Natural killer cell treated with Interleukin-12 subunit alpha and Interleukin-12 subunit beta and Interleukin-15 and Interleukin-18, amount 100 ng/mL, for 72 hours (primary cell): ENCODE results near the gene GLRA1. TPM values are rescaled to one million over a fixed set of nuclear protein-coding genes. Genes with fewer than 3 reads are reported as not detected.

Source experiments
- ATAC-seq, 2 donors: fragments of 150-1000 bp; cut with Tn5 transposase in 1 of 2; sonication (Bioruptor Pico), chemical (Tn5 transposase) in 1 of 2; 2 replicates each; pipeline ENCODE4 v1.10.0; 2021
- DNase-seq: peaks from one replicate; pipeline ENCODE4 v3.0.0; 2022; ENCODE audit warnings: low spot score
- H3K27ac Mint-ChIP-seq, 2 donors: 1 replicate in 1 of 2; 2 replicates in 1 of 2; pipeline ENCODE4 v1.8.0; 2022; ENCODE audit warnings: mixed read lengths in 2 of 2, mild to moderate bottlenecking in 1 of 2, moderate library complexity in 1 of 2
- H3K27me3 Mint-ChIP-seq, 2 donors: 1 replicate in 1 of 2; 2 replicates in 1 of 2; pipeline ENCODE4 v1.8.0; 2022; ENCODE audit warnings: mixed read lengths in 2 of 2
- H3K36me3 Mint-ChIP-seq: one replicate; pipeline ENCODE4 v1.8.0; 2022; ENCODE audit warnings: mixed read lengths
- H3K4me1 Mint-ChIP-seq, 2 donors: 1 replicate in 1 of 2; 2 replicates in 1 of 2; pipeline ENCODE4 v1.8.0; 2022; ENCODE audit warnings: low read depth in 2 of 2, mixed read lengths in 2 of 2, mild to moderate bottlenecking in 1 of 2
- H3K4me3 Mint-ChIP-seq: one replicate; pipeline ENCODE4 v1.8.0; 2022; ENCODE audit warnings: mixed read lengths
- H3K9me3 Mint-ChIP-seq: 2 replicates; pipeline ENCODE4 v1.8.0; 2022; ENCODE audit warnings: mixed read lengths
- total RNA-seq, 2 donors: library from RNA; stranded (reverse); gene quantifications; one replicate each; pipeline ENCODE4 v1.2.3, GENCODE V29; 2022

Gene GLRA1
- not detected for total RNA-seq

GRCh38 chr5:151924564-151925301, at the start of gene GLRA1:
Gene GLRA1 (minus strand): TSS chr5:151924851. CDS start chr5:151924549, 302 bp downstream.
- no peaks in the 10 kb centered on the region for H3K4me1 Mint-ChIP-seq
- H3K36me3 Mint-ChIP-seq: no peaks in the 10 kb centered on the region
- H3K27me3 Mint-ChIP-seq: peaks cover 18 to 40% of the 10 kb centered on the region in 2 donors
- no peak within 1 kb of the TSS for H3K4me3 Mint-ChIP-seq
- DNase-seq (no peak), ATAC-seq (no peak)
- no peak within 1 kb of the TSS for H3K27ac Mint-ChIP-seq
- peaks cover 6% of the 10 kb centered on the region for H3K9me3 Mint-ChIP-seq

GRCh38 chr5:151970885-151971284, 46.2 kb upstream of the GLRA1 start:
- ATAC-seq (no peak), DNase-seq (no peak)
- Mint-ChIP-seq H3K9me3 (no peaks in the 10 kb centered on the region), H3K27me3 (peaks cover 0 to 4% of the 10 kb centered on the region in 2 donors), H3K36me3 (no peaks in the 10 kb centered on the region), H3K27ac (no peak overlapping the region), H3K4me1 (no peaks in the 10 kb centered on the region), H3K4me3 (no peak overlapping the region)

DNA sequence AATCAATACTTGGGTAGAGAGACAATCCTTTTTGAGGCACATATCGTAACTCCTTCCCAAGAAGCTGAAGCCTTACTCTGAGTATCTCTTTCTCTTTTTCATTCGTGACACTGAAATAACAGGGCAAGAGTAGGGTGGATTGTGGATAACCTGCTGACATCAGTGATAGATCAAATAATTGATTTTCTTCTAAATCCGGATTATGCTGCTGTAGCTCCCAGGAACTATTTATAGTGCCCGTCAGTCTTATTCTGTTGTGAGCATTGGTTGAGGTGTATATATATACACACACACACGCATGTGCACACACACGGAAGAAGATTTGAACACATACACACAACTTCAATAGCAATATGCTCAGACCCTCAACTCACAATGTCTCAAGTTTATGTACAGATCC, 43.2 kb upstream of the GLRA1 start:
- no peaks in the 10 kb centered on the region for H3K36me3 Mint-ChIP-seq
- peaks cover 0 to 6% of the 10 kb centered on the region in 2 donors for H3K27me3 Mint-ChIP-seq
- H3K4me1 Mint-ChIP-seq: no peaks in the 10 kb centered on the region
- H3K4me3 Mint-ChIP-seq: no peak overlapping the region
- H3K27ac Mint-ChIP-seq: no peak overlapping the region
- no peaks in the 10 kb centered on the region for H3K9me3 Mint-ChIP-seq
- ATAC-seq (no peak), DNase-seq (no peak)

GRCh38 chr5:151966046-151966445, 41.4 kb upstream of the GLRA1 start:
- Mint-ChIP-seq H3K9me3 (no peaks in the 10 kb centered on the region), H3K27me3 (peaks cover 0 to 6% of the 10 kb centered on the region in 2 donors), H3K4me1 (no peaks in the 10 kb centered on the region), H3K27ac (no peak overlapping the region), H3K4me3 (no peak overlapping the region), H3K36me3 (no peaks in the 10 kb centered on the region)
- no peak for DNase-seq
- no peak for ATAC-seq

DNA sequence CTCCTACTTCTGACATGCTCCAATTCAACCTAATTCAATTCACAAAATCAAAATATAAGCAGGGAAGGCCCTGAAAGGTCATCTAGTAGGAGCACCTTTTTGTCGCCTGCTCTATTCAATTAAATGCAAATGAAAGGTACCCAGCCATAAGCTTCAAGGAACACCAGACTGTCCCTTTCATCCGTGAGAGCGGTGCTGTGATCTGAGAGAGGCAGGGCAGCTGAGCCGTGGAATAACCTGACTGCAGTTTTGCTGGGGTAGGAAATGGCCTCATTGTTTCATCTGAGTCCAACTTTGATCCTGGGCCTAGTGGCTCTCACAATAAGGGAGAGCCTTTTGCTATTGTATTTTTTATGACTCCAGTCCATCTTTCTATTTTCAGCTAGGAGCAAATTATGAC, 39.8 kb upstream of the GLRA1 start:
- Mint-ChIP-seq H3K27me3 (peaks cover 0 to 3% of the 10 kb centered on the region in 2 donors), H3K4me3 (no peak overlapping the region), H3K27ac (no peak overlapping the region), H3K4me1 (no peaks in the 10 kb centered on the region), H3K36me3 (no peaks in the 10 kb centered on the region), H3K9me3 (no peaks in the 10 kb centered on the region)
- DNase-seq (no peak), ATAC-seq (no peak)

- no peak for ATAC-seq
- Mint-ChIP-seq H3K27ac (no peak overlapping the region), H3K4me3 (no peak overlapping the region), H3K36me3 (no peaks in the 10 kb centered on the region), H3K4me1 (no peaks in the 10 kb centered on the region), H3K27me3 (peaks cover 0 to 5% of the 10 kb centered on the region in 2 donors), H3K9me3 (no peaks in the 10 kb centered on the region)
- DNase-seq: no peak
These were observed 36.9 kb upstream of the GLRA1 start for GRCh38 chr5:151961557-151961956.

GRCh38 chr5:151958111-151958510, 33.5 kb upstream of the GLRA1 start:
- no peak for DNase-seq
- no peaks in the 10 kb centered on the region for H3K4me1 Mint-ChIP-seq
- H3K27me3 Mint-ChIP-seq: peaks cover 0 to 4% of the 10 kb centered on the region in 2 donors
- no peak for ATAC-seq
- no peaks in the 10 kb centered on the region for H3K9me3 Mint-ChIP-seq
- no peak overlapping the region for H3K4me3 Mint-ChIP-seq
- H3K36me3 Mint-ChIP-seq: no peaks in the 10 kb centered on the region
- H3K27ac Mint-ChIP-seq: no peak overlapping the region

- ATAC-seq: no peak
- Mint-ChIP-seq H3K4me3 (no peak overlapping the region), H3K36me3 (no peaks in the 10 kb centered on the region), H3K9me3 (no peaks in the 10 kb centered on the region), H3K4me1 (no peaks in the 10 kb centered on the region), H3K27me3 (peaks cover 0 to 2% of the 10 kb centered on the region in 2 donors), H3K27ac (no peak overlapping the region)
- no peak for DNase-seq
These were observed 32.1 kb upstream of the GLRA1 start for GRCh38 chr5:151956725-151957124.

GRCh38 chr5:151954255-151954654, 29.6 kb upstream of the GLRA1 start:
- ATAC-seq: no peak
- Mint-ChIP-seq H3K27ac (no peak overlapping the region), H3K27me3 (peaks cover 0 to 2% of the 10 kb centered on the region in 2 donors), H3K4me3 (no peak overlapping the region), H3K36me3 (no peaks in the 10 kb centered on the region), H3K9me3 (no peaks in the 10 kb centered on the region), H3K4me1 (no peaks in the 10 kb centered on the region)
- no peak for DNase-seq

DNA sequence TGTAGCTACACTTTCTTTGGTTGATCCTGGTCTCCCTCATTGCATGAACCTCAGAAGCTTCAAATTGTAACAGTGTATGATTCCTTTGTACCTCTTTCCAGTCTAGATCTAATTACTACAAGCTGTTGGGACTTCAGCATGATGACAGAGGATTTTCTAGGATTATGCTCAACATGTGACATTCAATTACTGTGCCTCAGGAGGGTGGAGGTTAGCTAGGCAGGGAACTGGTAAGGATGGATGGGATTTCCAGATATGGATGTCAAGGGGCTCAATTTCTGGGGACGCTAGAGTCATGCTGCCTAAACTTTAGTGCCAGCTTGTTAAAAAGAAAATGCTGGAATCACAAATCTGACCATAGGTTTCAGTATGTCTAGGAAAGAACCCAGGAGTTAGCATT, 29.2 kb upstream of the GLRA1 start:
- Mint-ChIP-seq H3K27me3 (peaks cover 0 to 5% of the 10 kb centered on the region in 2 donors), H3K9me3 (no peaks in the 10 kb centered on the region), H3K36me3 (no peaks in the 10 kb centered on the region), H3K4me3 (no peak overlapping the region), H3K4me1 (no peaks in the 10 kb centered on the region), H3K27ac (no peak overlapping the region)
- DNase-seq: no peak
- ATAC-seq: no peak

GRCh38 chr5:151952238-151952637, 27.6 kb upstream of the GLRA1 start:
- no peak overlapping the region for H3K27ac Mint-ChIP-seq
- no peak for ATAC-seq
- H3K4me3 Mint-ChIP-seq: no peak overlapping the region
- no peaks in the 10 kb centered on the region for H3K36me3 Mint-ChIP-seq
- H3K4me1 Mint-ChIP-seq: no peaks in the 10 kb centered on the region
- no peaks in the 10 kb centered on the region for H3K9me3 Mint-ChIP-seq
- peaks cover 0 to 4% of the 10 kb centered on the region in 2 donors for H3K27me3 Mint-ChIP-seq
- DNase-seq: no peak

DNA sequence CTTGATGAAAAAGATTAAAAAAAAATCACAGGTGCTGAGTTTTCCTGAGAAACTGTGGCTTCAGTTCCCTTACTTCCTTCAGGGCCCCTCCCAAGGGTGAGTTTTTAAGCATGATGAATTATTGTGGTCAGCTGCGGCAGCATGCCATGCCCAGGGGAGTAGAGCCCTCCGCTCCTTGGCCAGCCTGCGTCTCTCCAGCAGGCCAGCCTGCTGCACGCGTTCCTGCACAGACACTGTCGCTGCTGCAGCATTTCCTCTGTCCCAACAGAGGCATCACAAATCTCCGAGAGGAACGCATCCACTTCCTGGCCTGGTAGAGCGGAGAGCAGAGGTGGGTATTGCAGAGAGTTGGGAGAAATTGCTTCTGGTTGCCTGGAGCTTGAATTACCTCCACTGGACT, 26.1 kb upstream of the GLRA1 start:
- no peak for DNase-seq
- no peak for ATAC-seq
- Mint-ChIP-seq H3K27ac (no peak overlapping the region), H3K4me1 (no peaks in the 10 kb centered on the region), H3K9me3 (no peaks in the 10 kb centered on the region), H3K27me3 (peaks cover 0 to 4% of the 10 kb centered on the region in 2 donors), H3K4me3 (no peak overlapping the region), H3K36me3 (no peaks in the 10 kb centered on the region)

GRCh38 chr5:151949701-151950308, 25.2 kb upstream of the GLRA1 start:
- no peaks in the 10 kb centered on the region for H3K9me3 Mint-ChIP-seq
- no peaks in the 10 kb centered on the region for H3K36me3 Mint-ChIP-seq
- DNase-seq: no peak
- no peak overlapping the region for H3K27ac Mint-ChIP-seq
- peaks cover 0 to 4% of the 10 kb centered on the region in 2 donors for H3K27me3 Mint-ChIP-seq
- ATAC-seq: no peak
- H3K4me1 Mint-ChIP-seq: no peaks in the 10 kb centered on the region
- no peak overlapping the region for H3K4me3 Mint-ChIP-seq

DNA sequence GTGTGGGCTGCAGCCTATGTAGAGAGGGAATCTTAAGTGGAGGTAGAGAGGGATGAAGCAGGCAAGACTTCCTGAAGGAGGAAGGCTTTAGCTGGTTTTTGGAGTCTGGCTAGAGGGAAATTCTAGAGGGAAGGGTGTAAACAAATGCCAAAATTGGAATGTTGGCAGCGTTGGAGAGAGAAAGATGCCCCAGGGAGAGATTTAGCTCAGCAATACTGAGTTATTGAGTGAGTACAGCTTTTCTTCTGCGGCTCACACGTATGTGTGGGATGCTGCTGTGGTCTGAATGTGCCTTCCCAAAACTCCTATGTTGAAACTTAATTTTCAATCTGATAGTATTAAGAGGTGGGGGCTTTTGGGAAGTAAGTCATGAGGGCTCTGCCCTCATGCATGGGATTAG, 24.5 kb upstream of the GLRA1 start:
- no peak overlapping the region for H3K27ac Mint-ChIP-seq
- no peaks in the 10 kb centered on the region for H3K9me3 Mint-ChIP-seq
- ATAC-seq (no peak), DNase-seq (no peak)
- H3K27me3 Mint-ChIP-seq: peaks cover 0 to 4% of the 10 kb centered on the region in 2 donors
- no peaks in the 10 kb centered on the region for H3K36me3 Mint-ChIP-seq
- H3K4me1 Mint-ChIP-seq: no peaks in the 10 kb centered on the region
- H3K4me3 Mint-ChIP-seq: no peak overlapping the region
